Measurements from ENCODE around the gene VWA1.
"Not testable (repeated sequence)": the region's sequence is repeated elsewhere in the genome, so short reads cannot be mapped to it uniquely, and the experiment has no call there.

VWA1 gene

DNA sequence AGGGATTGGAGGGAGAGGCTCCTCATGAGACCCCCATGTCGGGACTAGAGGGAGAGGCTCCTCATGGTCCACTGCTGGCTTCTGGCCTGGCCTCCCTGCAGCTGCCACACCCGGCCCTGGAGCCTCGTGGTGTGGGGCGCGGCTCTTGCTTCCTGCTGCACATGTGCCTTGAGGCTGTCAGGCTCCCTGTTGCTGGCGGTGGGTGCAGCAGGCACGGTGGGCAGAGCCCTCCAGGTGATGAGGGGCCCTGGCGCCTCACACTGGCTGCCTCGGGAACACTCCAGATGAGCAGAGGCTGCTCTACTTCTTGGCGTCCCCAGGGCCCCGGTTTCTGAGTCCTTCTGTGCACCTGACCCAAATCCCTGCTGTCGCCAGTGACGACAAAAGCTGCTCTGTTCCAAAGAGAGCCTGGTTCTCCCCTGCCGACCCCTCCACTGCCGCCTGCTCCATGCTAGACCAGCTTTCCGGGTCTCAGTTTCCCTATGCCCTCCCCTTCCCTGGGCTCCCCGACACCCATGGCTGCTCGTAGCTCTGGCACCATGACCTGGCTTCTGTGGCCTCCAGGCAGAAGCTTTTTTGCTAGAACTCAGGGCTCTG is 26.3 kb downstream of the VWA1 start:
- DNase-seq = no peak

DNA sequence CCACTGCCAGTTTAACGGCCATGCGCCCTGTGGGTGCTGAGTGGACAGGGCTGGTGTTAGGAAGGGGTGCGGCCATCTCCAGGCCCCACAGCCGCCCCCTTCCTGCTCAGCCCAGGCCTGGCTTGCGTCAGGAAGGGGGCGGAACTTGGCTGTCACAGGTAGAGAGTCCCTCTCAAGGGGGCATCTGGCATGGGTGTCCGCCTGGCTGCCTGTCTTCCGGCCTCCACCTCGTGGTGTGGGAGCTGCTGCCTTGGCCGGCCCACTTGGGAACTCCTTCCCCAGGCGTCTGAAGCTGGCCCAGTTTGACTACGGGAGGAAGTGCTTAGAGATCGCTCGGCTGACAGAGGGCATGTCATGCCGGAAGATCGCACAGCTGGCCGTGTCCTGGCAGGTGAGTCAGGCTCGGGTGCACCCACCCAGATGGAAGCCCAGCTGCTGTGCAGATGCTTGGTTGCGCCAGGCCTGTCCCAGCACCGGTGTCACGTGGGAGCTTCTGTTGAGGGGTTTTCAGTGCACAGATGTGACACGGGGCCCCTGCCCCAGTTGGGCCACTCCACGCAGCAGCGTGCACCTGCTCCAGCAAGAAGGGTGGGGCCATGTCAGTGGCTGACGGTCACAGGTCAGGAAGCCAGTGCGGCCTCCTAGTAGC is 27.0 kb downstream of the VWA1 start:
- no peak for DNase-seq

DNA sequence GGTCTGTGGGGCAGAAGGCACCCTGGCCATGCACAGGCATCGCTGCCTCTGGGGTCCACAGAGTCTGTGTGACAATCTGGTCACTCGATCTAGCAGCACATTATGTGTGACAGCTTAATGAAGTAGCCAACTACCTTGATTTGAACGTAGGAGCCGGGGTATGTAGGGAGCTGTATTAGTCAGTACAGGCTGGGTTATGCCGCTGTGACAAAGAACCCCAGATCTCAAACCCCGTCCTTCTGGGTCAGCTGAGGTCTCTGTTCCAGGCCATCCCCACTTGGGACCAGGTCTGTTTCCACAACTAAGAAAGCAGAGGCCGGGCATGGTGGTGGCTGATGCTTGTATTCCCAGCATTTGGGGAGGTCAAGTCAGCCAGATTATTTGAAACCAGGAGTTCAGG is 27.8 kb downstream of the VWA1 start:
- DNase-seq = no peak

DNA sequence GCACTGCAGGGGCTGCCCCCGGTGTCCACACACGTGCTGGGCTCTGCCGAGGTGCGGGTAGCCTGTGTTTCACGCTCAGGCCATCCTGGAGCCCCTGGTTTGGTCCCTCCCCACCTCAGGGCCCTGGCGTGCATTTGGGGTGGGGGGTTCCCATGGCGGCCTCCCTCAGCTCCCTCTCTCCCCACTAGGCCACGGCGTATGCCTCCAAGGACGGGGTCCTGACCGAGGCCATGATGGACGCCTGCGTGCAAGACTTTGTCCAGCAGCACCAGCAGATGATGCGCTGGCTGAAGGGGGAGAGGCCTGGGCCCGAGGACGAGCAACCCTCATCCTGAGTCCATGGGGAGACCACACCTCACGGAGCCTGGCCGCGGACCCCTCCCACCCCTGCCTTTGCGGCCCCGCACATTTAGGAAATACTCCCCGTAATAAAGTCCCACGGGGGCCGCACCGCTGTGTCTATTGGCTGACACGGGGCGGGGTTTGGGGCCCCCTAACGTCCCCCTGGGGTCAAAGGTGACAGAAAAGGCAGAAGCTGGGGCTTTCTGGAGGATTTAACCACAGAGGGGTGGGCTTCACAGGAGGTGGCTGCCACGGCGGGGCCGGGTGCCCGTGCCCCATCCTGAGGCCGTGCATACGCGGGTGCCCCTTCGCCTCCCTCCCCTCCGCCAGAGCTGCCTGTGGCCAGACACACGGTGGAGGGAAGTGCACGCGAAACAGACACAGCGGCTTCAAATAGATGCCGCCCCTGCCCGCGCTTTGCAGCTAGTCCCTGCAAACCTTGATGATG is 32.9 kb downstream of the VWA1 start:
- not testable (repeated sequence) for DNase-seq

DNA sequence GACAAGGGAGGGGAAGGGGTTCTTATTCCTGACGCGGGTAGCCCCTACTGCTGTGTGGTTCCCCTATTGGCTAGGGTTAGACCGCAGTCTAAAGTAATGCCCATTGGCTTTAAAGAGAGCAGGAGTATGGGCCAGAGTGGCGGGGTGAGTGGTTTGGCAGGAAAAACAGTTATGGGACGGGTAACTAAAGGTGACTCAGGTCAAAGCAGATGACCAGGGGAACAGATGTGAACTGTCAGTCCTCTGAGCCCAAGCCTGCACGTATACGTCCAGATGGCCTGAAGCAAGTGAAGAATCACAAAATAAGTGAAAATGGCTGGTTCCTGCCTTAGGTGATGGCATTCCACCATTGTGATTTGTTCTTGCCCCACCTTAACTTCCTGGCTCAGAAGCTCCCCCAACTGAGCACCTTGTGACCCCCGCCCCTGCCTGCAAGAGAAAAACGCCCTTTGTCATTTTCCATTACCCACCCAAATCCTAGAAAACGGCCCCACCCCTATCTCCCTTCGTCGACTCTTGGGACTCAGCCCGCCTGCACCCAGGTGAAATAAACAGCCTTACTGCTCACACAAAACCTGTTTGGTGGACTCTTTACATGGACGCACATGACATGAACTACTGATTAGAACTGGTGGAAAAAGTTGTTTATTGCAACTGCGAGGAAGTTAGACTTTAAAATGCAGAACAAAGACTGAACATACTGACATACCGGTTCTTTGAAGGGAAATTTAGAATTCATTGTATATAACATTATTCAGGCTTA is 35.3 kb downstream of the VWA1 start:
- no peak for DNase-seq

DNA sequence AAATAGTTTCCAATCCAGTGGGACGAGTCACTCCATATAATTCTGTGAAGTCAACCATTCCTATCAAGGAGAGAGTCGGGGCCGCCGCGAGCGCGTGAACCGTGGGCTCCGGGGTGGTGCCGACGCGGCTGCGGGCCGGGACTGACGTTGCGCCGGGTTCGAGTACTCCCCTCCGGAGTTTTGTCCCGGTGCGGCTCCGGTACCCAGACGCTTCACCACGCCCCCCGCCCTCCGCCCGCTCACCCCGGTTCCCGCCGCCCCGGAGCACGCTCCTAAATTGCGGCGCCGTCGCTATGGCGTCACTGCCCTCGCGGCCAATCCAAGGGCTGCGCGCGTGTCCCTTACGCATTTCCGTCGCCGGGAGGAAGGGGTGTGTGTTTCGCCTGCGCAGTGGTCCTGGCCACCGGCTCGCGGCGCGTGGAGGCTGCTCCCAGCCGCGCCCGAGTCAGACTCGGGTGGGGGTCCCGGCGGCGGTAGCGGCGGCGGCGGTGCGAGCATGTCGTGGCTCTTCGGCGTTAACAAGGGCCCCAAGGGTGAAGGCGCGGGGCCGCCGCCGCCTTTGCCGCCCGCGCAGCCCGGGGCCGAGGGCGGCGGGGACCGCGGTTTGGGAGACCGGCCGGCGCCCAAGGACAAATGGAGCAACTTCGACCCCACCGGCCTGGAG is 36.0 kb downstream of the VWA1 start, which contains the start of gene ATAD3B:
Gene ATAD3B (plus strand): TSS at position 377 of the 664 bp plus-strand sequence. CDS start 120 bp downstream, at position 497.
- peak; percentile 93 to 94 for DNase-seq

DNA sequence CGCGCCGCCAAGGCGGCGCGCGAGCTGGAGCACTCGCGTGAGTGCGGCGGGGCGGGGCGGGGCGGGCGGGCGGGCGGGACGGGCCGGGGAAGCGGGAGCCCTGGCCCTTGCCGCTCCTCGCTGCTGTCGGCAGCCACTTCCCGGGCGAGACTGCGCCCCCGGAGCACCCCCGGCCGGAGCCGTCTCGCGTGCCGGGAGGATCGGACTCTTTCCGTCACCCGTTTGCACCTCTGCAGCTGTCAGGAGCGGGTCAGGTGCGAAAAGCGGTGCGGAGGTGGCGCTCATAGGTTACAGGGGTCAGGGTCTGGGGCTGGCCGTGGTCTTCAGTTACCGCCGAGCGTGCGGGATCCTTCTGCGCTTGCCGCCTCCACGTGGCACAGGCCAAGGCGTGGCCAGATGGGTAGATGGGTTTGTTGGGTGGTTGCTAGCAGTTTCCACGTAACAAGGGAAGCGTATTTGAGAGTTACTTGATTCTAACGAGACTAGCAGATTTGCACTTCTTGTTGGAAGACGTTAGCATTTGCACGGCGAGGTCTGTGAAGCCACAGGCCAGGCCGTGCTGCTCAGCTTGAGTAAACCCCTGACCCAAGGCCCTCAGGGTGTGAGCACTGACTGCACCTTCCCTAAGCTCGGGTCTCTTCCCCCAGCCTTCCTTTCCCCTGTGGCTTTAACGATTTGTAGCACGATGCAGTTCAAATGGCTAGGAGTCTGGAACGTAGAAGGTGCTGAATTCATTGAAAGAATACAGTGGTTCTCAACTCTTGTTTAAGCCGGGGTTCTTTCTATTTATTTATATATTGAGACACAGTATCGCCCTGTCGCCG is 36.8 kb downstream of the VWA1 start:
- not testable (repeated sequence) for DNase-seq

DNA sequence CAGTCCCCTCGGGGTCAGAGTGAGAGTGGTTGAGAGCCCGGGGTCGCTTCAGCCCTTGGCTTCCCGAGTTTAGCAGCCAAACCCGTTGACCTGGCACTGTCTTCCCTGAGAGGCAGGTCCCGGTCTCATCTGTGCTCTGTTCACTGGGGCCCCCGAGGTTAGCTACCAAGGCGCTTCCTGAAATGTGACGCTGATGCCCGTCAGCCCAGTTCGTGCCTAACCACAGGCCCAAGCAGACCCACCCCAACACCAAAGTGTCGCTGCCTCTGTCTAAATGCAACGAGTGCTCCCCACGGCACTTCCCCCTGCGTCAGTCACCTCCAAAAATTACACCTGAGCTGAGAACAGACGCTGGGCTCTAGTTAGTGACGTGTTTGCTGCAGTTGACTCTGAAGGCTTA is 40.5 kb downstream of the VWA1 start:
- DNase-seq = not testable (repeated sequence)

DNA sequence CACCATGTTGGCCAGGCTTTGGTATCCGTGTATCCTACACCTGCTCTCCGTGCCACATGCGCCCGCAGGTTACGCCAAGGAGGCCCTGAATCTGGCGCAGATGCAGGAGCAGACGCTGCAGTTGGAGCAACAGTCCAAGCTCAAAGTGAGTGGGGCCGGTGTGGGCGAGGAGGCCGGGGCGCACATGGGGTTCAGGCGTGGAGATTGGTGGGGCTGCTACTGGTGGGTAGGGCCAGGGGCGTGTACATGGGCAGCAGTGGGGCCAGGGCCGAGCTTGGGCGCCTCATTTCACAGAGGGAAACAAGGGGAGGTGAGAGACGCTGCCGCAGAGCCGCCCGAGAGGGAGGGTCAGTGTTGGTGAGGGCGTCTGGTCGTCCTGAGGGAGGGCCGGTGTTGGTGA is 41.7 kb downstream of the VWA1 start:
- no peak for DNase-seq

DNA sequence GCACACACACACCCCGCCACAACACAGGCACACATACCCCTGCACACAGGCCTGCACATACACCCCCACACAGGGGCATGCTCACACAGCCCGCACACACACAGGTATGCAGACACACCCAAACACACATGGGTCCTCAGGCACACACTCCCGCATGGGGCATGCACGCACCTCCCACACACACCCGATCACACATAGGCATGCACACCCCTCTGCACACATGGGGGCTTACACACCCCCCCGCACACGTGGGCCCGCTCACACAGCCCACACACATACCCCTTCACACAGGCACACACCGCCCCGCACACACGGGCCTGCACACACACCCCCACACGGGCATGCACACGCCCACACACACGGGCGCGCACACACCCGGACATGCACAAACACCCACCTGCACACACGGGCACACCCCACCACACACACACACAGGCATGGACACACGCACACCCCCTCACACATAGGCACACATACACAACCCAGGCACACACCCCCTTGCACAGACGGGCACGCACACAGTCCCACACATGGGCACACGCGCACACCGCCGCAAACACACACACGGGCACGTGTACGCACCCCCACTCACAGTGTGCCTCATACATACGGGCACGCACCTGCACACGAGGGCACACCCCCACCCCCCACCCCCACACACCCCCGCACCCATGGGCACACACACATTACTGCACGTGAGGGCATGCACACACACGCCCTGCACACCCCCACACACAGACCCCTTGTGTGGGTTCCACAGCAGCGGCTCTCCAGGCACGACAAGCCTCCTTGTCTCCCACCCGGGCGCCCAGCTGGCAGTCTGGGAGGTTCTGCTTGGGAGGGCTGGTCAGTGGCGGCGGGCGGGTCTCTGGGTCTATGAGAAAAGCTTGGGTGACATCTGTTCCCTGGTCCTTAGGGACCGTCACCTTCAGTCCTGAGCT is 44.3 kb downstream of the VWA1 start:
- no peak for DNase-seq

DNA sequence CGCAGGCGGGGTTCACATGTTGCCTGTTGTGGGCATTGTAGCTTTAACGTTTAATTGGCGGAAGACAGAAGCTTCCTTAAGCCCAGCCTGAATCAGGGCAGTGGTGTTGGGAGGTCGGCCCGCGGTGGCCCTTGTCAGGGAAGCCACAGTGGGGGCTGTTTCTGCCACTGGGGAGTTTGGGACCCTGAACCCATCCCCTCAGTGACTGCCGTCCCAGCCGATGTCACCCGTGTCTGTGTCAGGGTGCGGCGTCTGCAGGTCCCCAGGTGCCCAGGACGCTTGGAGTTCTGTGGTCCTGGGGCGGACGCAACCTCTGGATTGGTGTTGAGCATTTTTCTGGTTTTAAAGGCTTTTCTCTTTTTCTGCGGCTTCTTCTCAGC is 45.0 kb downstream of the VWA1 start:
- DNase-seq = not testable (repeated sequence)

DNA sequence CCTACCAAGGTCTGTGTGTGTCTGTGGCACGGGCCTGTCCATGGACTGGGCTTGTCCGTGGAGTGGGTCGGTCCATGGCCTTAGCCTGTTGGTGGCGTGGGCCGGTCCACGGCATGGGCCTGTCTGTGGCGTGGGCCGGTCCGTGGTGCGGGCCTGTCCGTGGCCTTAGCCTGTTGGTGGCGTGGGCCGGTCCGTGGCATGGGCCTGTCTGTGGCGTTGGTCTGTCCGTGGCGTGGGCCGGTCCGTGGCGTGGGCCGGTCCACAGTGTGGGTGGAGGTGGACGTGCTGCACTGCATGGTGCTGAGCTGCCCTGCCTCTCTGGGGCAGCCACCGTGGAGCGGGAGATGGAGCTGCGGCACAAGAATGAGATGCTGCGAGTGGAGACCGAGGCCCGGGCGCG is 46.3 kb downstream of the VWA1 start:
- DNase-seq = not testable (repeated sequence)

DNA sequence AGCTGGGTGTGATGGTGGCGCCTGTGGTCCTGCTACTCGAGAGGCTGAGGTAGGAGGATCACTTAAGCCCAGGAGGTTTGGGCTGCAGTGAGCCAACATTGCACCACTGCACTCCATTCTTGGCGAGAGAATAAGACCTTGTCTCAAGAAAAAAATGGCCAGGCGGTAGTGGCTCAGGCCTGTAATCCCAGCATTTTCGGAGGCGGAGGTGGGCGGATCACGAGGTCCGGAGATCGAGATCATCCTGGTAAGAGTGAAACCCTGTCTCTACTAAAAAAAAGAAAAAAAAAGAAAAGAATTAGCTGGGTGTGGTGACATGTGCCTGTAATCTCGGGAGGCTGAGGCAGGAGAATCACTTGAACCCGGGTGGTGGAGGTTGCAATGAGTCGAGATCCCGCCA is 47.4 kb downstream of the VWA1 start:
- no peak for DNase-seq

DNA sequence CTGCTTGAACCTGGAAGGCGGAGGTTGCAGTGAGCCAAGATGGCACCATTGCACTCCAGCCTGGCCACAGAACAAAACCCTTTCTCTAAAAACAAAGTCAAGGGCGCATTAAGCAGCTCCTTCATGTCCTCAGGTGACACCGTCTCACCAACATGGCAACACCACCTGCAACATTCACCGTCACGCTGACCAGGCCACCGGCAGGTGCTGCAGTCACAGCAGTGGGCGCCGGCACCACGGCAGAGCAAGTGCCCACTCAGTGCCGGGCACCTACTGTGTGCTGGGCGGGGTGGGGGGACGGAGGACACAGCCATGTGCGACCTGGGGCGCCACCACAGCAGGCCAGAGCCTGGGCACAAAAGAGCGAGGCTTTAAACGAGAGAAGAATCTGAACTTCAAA is 48.2 kb downstream of the VWA1 start:
- DNase-seq = no peak

DNA sequence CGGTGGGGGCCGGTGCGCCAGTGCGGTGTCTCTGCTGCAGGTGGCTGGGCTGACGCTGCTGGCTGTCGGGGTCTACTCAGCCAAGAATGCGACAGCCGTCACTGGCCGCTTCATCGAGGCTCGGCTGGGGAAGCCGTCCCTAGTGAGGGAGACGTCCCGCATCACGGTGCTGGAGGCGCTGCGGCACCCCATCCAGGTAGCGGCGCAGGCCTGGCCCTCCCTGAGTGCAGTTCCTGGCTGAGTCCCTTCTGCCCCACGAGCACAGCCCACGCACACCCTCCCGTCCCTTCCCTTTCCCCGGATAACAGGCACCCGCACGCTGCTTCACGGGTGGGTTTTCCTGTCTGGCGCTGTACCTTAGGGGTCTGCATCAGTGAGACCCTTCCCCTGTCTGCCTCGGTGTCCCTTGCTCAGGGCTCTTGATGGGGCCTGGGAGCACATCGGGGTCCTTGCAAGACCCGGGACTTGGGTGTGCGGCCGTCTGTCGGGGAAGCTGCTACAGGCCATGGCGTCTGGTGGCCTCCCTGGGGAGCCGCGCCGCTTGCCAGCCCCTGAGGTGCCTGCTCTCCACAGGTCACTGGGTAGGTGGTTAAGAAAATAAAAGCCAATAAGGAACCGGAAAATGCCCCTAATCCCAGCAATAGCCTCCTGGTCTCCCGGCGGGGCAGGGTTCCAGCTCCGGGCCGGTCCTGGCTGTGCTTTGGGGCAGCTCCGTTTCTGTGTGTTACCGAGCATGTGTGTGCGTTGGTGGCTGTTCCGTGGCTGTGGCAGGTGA is 49.7 kb downstream of the VWA1 start:
- not testable (repeated sequence) for DNase-seq

DNA sequence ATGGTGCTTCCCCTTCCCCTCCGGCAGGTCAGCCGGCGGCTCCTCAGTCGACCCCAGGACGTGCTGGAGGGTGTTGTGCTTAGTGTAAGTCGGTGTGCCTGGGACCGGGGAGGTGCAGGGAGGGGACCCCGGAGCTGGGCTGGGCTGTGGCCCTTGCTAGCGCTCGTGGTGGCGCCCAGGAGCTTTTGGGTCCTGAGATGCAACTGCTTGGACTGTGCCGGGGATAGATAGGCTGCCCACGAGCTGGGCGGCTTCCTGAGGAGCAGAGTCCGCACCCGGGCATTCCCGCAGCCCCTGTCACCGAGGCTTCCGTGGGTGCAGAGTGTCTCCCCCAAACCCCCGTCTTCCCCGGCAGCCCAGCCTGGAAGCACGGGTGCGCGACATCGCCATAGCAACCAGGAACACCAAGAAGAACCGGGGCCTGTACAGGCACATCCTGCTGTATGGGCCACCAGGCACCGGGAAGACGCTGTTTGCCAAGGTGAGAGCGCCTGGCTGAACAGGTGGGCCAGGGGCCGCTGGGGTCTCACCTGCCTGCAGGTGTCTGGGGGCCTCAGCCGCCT is 50.3 kb downstream of the VWA1 start:
- DNase-seq = not testable (repeated sequence)

DNA sequence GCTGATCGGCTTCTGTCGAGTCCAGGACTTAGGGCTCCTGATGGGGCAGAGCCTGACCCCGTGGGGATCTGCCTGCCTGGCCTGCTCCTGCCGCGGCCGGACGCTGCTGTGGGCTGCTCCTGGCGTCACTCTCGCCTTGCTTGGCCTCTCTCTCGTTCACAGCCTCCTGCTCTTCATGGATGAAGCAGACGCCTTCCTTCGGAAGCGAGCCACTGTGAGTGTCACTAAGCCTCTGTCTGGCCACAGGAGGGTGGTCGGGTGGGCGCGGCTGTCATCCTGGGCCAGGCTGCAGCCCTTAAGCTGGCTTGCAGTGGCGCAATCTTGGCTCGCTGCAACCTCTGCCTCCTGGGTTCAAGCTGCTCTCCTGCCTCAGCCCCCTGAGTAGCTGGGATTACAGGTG is 52.2 kb downstream of the VWA1 start:
- no peak for DNase-seq

DNA sequence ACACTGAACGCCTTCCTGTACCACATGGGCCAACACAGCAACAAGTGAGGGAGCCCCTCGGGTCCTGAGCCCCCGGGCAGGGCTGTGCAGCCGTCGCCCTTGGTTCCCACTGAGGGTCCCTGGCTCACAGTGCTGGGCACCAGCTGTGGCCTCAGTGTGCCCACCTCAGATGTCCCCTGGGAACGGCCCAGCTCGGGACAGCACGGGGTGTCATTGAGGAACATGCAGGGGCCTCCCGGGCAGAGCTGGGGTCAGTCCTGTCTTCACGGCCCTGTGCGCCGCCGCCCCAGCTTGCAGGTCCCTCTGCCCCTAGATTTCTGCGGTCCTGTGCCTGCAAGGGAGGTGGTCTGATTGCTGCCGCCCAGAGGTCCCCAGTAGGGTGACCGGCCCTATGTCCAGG is 53.7 kb downstream of the VWA1 start:
- no peak for DNase-seq

DNA sequence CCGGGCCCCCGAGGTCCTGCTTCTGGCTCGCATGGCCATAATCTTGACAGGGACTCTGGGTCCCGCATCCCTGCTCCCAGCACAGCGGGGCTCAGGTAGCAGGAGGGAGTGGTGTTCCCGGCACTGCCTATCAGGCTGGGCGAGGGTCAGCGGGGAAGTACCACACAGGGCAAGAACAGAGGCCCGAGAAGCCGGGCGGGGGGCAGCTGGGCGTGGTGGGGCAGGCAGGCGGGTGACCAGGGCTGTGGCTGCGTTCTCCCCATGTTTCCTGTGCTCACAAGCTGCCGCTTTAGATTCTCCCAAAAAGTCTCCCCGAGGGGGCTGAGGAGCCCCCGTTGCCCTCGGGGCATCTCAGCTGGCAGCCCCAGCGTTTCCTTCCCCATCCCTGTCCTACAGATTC is 54.4 kb downstream of the VWA1 start:
- DNase-seq = no peak
